H1 (cell line): ENCODE data around the gene ITPKB. TPM values are rescaled to one million over a fixed set of nuclear protein-coding genes. Genes with fewer than 3 reads are reported as not detected.

ENCODE experiments used
- polyA plus RNA-seq, 7 experiments: library from polyadenylated mRNA; depleted of rRNA in 3 of 7; stranded (reverse) in 5 of 7; unstranded in 2 of 7; fragments of >200 nt in 5 of 7; fragments of 200-250 nt in 2 of 7; gene quantifications; 1 replicate in 5 of 7; 2 replicates in 1 of 7; 4 replicates in 1 of 7; pipeline versions ENCODE4 v1.2.1 to v1.2.3, GENCODE V29; 2011 to 2013; ENCODE audit warnings: missing spikeins in 2 of 7, mixed read lengths in 2 of 7
- small RNA-seq: library from polyadenylated mRNA; stranded (forward); fragments of <200 nt; extraction: miRNeasy Mini kit (QIAGEN cat#:217004); gene quantifications from one replicate; pipeline ENCODE3, GENCODE V24; 2013; ENCODE audit not compliant: insufficient read depth
- total RNA-seq: library from RNA; stranded (reverse); fragmentation: NEBNext Ultra II Directional; extraction: Animal tissue kit (Norgen Biotek cat#: 25700); gene quantifications from 2 replicates; pipeline ENCODE4 v1.2.1, GENCODE V29; 2021

The ITPKB gene
- total and polyA plus RNA-seq, 2 of the 8 experiments (the other 6 are each of a cell fraction or from before 2014, with no cell fraction given), result 1.7 to 4.8 TPM

Small RNA genes within 50 kb of the gene (small RNA-seq; reads per million reads assigned to genes)
- not detected for gene RPS27P5

Other genes starting within 250 kb of the ITPKB start
- gene STUM, start 190.5 kb downstream of the ITPKB start, total RNA-seq, result 1.2 and 1.3 TPM in 2 replicates
- 0.76 and 0.85 TPM in 2 replicates for gene STUM, start 190.5 kb downstream of the ITPKB start, polyA plus RNA-seq (2011; rRNA removed)
- gene PSEN2, start 131.3 kb upstream of the ITPKB start, total RNA-seq, result 21.9 and 22.9 TPM in 2 replicates
- 29.0 and 29.6 TPM in 2 replicates for gene PSEN2, start 131.3 kb upstream of the ITPKB start, polyA plus RNA-seq (2011; rRNA removed)
- 38.9 and 39.0 TPM in 2 replicates for gene COQ8A, start 201.0 kb upstream of the ITPKB start, total RNA-seq
- gene COQ8A, start 201.0 kb upstream of the ITPKB start, polyA plus RNA-seq (2011; rRNA removed), result 28.5 and 40.2 TPM in 2 replicates